ENCODE measurements around the gene NOX5. TPM values are rescaled to one million over a fixed set of nuclear protein-coding genes. Genes with fewer than 3 reads are reported as not detected.

NOX5 gene
- total and polyA plus RNA-seq, 4 donors = 0.18 to 0.23 (median 0.19) TPM; not detected in 1

DNA sequence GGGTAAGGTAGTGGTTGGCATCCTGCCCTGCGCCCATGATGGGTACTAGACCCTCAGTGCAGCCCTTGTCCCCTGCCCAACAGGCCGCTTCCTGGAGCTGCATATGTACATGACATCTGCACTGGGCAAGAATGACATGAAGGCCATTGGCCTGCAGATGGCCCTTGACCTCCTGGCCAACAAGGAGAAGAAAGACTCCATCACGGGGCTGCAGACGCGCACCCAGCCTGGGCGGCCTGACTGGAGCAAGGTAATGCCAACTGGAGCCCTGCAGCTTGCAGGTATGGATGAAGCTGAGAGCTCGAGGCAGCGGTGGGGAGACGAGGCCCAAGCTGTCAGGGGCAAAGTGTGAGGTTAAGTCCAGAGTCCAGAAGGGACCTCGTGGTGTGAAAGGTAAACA lies 40.8 kb downstream of the NOX5 start:
- 89 to 90% methylated on average over 10 of the region's 10 CpGs for WGBS, 2 donors
- ATAC-seq (ENCODE audit: low FRiP score) = no peak
- Histone ChIP-seq H3K9me3 (ENCODE audit: control insufficient read depth, low read length) (no peaks in the 10 kb centered on the region), H3K36me3 (ENCODE audit: control insufficient read depth in 1 of 2, insufficient read depth in 2 of 2, low read length in 1 of 2) (no peaks in the 10 kb centered on the region), H3K27ac (ENCODE audit: low read depth in 1 of 2, low read length in 2 of 2) (no peak overlapping the region), H3K27me3 (ENCODE audit: control insufficient read depth in 1 of 2, insufficient read depth in 2 of 2, low read length in 1 of 2) (no peaks in the 10 kb centered on the region), H3K4me1 (ENCODE audit: control insufficient read depth in 1 of 2, insufficient read depth in 2 of 2, low read length in 2 of 2) (no peaks in the 10 kb centered on the region), H3K4me3 (ENCODE audit: low read length in 2 of 2) (no peak overlapping the region)
- intact Hi-C loops (cut with DNase I) = loop anchor here (5.0 kb wide), 4 partner anchors 172 to 412 kb away; no protein-coding TSS in a partner anchor
- no peak for DNase-seq

DNA sequence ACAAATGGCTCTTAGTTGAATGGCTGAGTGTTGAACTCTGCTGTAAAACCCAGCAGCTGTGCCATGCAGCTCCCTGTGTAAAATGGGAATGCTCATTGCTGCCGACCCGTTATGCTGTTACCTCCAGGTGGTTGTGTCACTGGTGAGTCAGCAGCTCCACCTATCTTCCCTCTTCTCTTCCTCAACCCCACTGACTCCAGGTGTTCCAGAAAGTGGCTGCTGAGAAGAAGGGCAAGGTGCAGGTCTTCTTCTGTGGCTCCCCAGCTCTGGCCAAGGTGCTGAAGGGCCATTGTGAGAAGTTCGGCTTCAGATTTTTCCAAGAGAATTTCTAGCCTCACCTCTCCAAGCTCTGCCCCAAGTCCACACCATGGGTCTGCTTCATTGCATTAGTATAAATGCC lies 41.9 kb downstream of the NOX5 start:
- intact Hi-C loops (cut with DNase I) = loop anchor here (5.0 kb wide), 4 partner anchors 171 to 411 kb away; no protein-coding TSS in a partner anchor
- no peak for ATAC-seq (ENCODE audit: low FRiP score)

DNA sequence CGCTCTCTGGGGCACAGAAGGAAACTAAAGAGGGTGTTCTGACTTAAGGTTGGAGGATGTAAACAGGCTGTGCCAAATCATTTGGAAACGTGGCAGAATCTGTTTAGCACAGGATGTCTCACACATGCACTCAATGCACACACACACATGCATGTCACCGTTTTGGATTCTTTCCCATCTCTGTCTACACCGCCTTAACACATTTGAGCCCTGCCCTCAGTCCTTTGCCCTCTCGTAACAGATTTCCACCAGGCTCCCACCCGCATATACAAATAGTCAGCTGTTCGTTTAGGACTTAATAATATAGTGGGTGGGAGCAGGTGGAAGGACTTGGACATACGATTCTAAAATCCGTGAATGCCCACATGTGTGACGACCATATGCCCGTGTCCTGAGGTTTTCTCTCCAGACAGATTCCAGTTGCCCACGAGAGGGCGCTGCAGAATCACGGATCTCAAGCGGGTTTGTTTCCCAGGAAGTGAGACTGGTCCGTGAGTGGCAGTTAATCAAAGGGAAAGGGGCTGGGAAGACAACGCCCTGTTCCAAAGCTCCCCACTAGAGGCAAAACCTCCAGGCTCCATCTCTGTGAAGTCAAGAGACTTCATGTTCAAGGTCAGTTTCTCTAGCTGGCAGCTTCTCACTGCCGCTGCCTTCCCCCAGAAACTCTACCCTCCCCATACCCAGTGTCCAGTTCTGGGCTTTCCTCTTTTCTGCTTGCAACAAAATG lies 44.5 kb downstream of the NOX5 start:
- H3K27me3 ChIP-seq (ENCODE audit: control insufficient read depth in 1 of 2, insufficient read depth in 2 of 2, low read length in 1 of 2) = no peaks in the 10 kb centered on the region
- H3K4me1 ChIP-seq (ENCODE audit: control insufficient read depth in 1 of 2, insufficient read depth in 2 of 2, low read length in 2 of 2) = no peaks in the 10 kb centered on the region
- H3K27ac ChIP-seq (ENCODE audit: low read depth in 1 of 2, low read length in 2 of 2) = no peak overlapping the region
- no peak overlapping the region for H3K4me3 ChIP-seq (ENCODE audit: low read length in 2 of 2)
- ATAC-seq (ENCODE audit: low FRiP score) = peak; percentile 63
- H3K9me3 ChIP-seq (ENCODE audit: control insufficient read depth, low read length) = no peaks in the 10 kb centered on the region
- intact Hi-C loops (cut with DNase I) = loop anchor here (1.0 to 5.0 kb wide), 7 partner anchors 166 to 408 kb away; no protein-coding TSS in a partner anchor
- WGBS, 2 donors = 16 to 17% methylated on average over 18 of the region's 18 CpGs
- H3K36me3 ChIP-seq (ENCODE audit: control insufficient read depth in 1 of 2, insufficient read depth in 2 of 2, low read length in 1 of 2) = no peaks in the 10 kb centered on the region
- peak; percentile 90 to 96 for DNase-seq

More for the DNA sequence above, 41.9 kb downstream of the NOX5 start:
- no peaks in the 10 kb centered on the region for H3K27me3 ChIP-seq (ENCODE audit: control insufficient read depth in 1 of 2, insufficient read depth in 2 of 2, low read length in 1 of 2)
- H3K27ac ChIP-seq (ENCODE audit: low read depth in 1 of 2, low read length in 2 of 2) = no peak overlapping the region
- no peaks in the 10 kb centered on the region for H3K4me1 ChIP-seq (ENCODE audit: control insufficient read depth in 1 of 2, insufficient read depth in 2 of 2, low read length in 2 of 2)
- no peaks in the 10 kb centered on the region for H3K36me3 ChIP-seq (ENCODE audit: control insufficient read depth in 1 of 2, insufficient read depth in 2 of 2, low read length in 1 of 2)
- DNase-seq = no peak
- H3K9me3 ChIP-seq (ENCODE audit: control insufficient read depth, low read length) = no peaks in the 10 kb centered on the region
- WGBS, 2 donors = 38 to 52% methylated on average over 3 of the region's 3 CpGs
- H3K4me3 ChIP-seq (ENCODE audit: low read length in 2 of 2) = no peak overlapping the region

DNA sequence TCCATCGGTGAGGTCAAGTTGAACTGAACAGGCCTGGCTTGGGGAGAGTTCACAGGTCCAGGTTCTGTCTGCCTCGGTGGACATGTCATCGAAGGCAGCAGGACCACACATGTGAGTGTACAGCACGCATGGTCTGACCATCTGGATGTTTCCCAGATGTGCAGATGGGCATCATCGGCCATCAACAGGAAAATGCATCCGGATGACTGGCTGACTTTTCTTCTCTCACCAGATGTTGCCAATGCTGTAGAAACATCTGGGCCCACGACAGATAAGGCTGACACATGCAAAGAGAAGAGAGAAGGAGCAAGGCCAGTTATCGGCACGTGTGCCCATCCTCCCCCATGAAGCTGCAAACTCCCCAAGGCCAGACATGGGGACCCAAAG lies 45.1 kb downstream of the NOX5 start:
- intact Hi-C loops (cut with DNase I) = loop anchor here (1.0 to 5.0 kb wide), 7 partner anchors 165 to 408 kb away; no protein-coding TSS in a partner anchor
- no peaks in the 10 kb centered on the region for H3K9me3 ChIP-seq (ENCODE audit: control insufficient read depth, low read length)
- ATAC-seq (ENCODE audit: low FRiP score) (no peak), DNase-seq (no peak)
- H3K27me3 ChIP-seq (ENCODE audit: control insufficient read depth in 1 of 2, insufficient read depth in 2 of 2, low read length in 1 of 2) = no peaks in the 10 kb centered on the region
- 86 to 88% methylated on average over 9 of the region's 9 CpGs for WGBS, 2 donors
- no peaks in the 10 kb centered on the region for H3K36me3 ChIP-seq (ENCODE audit: control insufficient read depth in 1 of 2, insufficient read depth in 2 of 2, low read length in 1 of 2)
- no peaks in the 10 kb centered on the region for H3K4me1 ChIP-seq (ENCODE audit: control insufficient read depth in 1 of 2, insufficient read depth in 2 of 2, low read length in 2 of 2)
- H3K27ac ChIP-seq (ENCODE audit: low read depth in 1 of 2, low read length in 2 of 2) = no peak overlapping the region
- no peak overlapping the region for H3K4me3 ChIP-seq (ENCODE audit: low read length in 2 of 2)

DNA sequence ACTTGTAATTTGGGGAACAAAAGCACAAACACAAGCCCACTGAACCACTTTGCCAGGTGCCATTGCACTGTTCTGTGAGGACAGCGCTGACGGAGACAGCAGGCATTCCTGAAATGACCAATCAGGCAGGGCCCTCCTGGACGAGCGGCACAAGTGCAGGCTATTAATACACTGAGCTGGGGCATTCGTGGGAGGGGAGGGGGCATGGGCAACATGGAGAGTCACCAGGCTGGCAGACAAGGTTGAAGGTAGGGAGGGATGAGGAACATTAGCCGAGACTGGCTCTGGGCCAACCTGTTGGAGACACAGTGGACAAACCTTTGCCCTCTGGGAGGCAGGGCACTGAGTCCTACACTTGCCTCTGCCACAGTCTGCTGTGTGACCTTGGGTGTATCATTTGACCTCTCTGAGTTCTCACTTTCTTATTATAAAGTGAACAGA lies 45.6 kb downstream of the NOX5 start:
- WGBS, 2 donors = 79 to 80% methylated on average over 6 of the region's 6 CpGs
- Histone ChIP-seq H3K9me3 (ENCODE audit: control insufficient read depth, low read length) (no peaks in the 10 kb centered on the region), H3K4me1 (ENCODE audit: control insufficient read depth in 1 of 2, insufficient read depth in 2 of 2, low read length in 2 of 2) (no peaks in the 10 kb centered on the region), H3K27me3 (ENCODE audit: control insufficient read depth in 1 of 2, insufficient read depth in 2 of 2, low read length in 1 of 2) (no peaks in the 10 kb centered on the region), H3K4me3 (ENCODE audit: low read length in 2 of 2) (no peak overlapping the region), H3K36me3 (ENCODE audit: control insufficient read depth in 1 of 2, insufficient read depth in 2 of 2, low read length in 1 of 2) (no peaks in the 10 kb centered on the region), H3K27ac (ENCODE audit: low read depth in 1 of 2, low read length in 2 of 2) (no peak overlapping the region)
- ATAC-seq (ENCODE audit: low FRiP score) = no peak
- DNase-seq = no peak
- intact Hi-C loops (cut with DNase I) = no loop called here

DNA sequence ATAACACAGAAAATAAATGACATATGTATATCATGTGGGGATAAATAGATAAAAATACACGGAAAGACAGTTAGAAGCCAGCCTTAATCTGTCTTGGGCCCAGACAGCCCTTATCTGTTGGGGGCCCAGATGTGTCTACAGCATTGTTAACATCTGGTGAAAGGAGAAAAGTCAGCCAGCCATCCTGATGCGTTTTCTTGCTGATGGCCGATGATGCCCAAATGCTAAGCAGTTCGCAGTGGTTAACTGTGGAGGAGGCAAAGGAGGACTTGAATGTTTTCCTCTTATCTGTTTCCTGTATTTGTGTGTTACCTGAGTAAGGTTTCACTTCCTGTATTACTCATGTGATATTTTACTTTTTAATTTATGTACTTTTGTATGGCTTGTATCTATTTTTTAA lies 46.2 kb downstream of the NOX5 start:
- WGBS, 2 donors = 78 to 84% methylated on average over 4 of the region's 4 CpGs
- intact Hi-C loops (cut with DNase I) = no loop called here
- DNase-seq = no peak
- ATAC-seq (ENCODE audit: low FRiP score) = no peak
- Histone ChIP-seq H3K36me3 (ENCODE audit: control insufficient read depth in 1 of 2, insufficient read depth in 2 of 2, low read length in 1 of 2) (no peaks in the 10 kb centered on the region), H3K9me3 (ENCODE audit: control insufficient read depth, low read length) (no peaks in the 10 kb centered on the region), H3K27ac (ENCODE audit: low read depth in 1 of 2, low read length in 2 of 2) (no peak overlapping the region), H3K27me3 (ENCODE audit: control insufficient read depth in 1 of 2, insufficient read depth in 2 of 2, low read length in 1 of 2) (no peaks in the 10 kb centered on the region), H3K4me3 (ENCODE audit: low read length in 2 of 2) (no peak overlapping the region), H3K4me1 (ENCODE audit: control insufficient read depth in 1 of 2, insufficient read depth in 2 of 2, low read length in 2 of 2) (no peaks in the 10 kb centered on the region)

DNA sequence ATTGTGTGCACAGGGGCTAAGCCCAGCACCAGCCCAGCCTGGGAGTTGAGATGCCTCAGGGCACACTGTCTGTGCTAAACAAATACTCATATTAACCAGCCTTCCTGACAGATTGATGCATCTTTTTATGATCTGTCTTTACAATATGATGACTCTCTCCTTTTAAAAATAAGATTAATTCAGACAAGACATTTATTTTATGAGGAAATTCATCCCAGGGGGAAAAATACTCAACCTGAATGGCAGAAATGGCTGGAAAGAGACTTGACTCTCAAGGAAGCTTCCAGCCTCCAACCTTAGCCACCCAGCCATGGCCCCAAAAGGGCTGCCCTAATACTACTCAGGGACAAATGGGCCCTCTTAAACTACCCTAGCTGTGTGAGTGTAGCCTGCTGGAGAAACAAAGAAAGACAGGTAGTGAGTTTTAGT lies 46.9 kb downstream of the NOX5 start:
- no peaks in the 10 kb centered on the region for H3K4me1 ChIP-seq (ENCODE audit: control insufficient read depth in 1 of 2, insufficient read depth in 2 of 2, low read length in 2 of 2)
- H3K9me3 ChIP-seq (ENCODE audit: control insufficient read depth, low read length) = no peaks in the 10 kb centered on the region
- ATAC-seq (ENCODE audit: low FRiP score) (no peak), DNase-seq (no peak)
- intact Hi-C loops (cut with DNase I) = no loop called here
- H3K36me3 ChIP-seq (ENCODE audit: control insufficient read depth in 1 of 2, insufficient read depth in 2 of 2, low read length in 1 of 2) = no peaks in the 10 kb centered on the region
- no peaks in the 10 kb centered on the region for H3K27me3 ChIP-seq (ENCODE audit: control insufficient read depth in 1 of 2, insufficient read depth in 2 of 2, low read length in 1 of 2)
- H3K4me3 ChIP-seq (ENCODE audit: low read length in 2 of 2) = no peak overlapping the region
- H3K27ac ChIP-seq (ENCODE audit: low read depth in 1 of 2, low read length in 2 of 2) = no peak overlapping the region

DNA sequence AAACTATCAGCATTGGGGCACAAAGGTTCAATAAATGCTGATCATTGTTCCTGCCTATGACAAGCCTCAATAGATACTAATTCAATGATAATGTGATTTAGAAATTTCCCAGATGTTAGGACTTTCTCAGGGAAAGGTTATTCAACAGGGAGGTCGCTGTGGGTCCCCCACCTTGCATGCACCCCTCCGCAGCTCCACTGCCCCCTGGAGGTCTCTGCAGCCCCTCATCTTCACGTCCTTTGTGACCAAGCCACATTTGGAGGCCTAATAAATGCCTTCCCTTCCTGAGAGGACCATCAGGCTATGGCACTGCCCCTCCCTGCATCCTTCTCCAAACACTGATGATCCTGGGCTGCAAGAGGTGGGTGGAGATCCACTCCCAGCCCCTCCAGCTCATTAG lies 50.2 kb downstream of the NOX5 start:
- ATAC-seq (ENCODE audit: low FRiP score) (no peak), DNase-seq (no peak)
- Histone ChIP-seq H3K27ac (ENCODE audit: low read depth in 1 of 2, low read length in 2 of 2) (no peak overlapping the region), H3K9me3 (ENCODE audit: control insufficient read depth, low read length) (peaks cover 5% of the 10 kb centered on the region), H3K4me3 (ENCODE audit: low read length in 2 of 2) (no peak overlapping the region), H3K27me3 (ENCODE audit: control insufficient read depth in 1 of 2, insufficient read depth in 2 of 2, low read length in 1 of 2) (no peaks in the 10 kb centered on the region), H3K36me3 (ENCODE audit: control insufficient read depth in 1 of 2, insufficient read depth in 2 of 2, low read length in 1 of 2) (no peaks in the 10 kb centered on the region), H3K4me1 (ENCODE audit: control insufficient read depth in 1 of 2, insufficient read depth in 2 of 2, low read length in 2 of 2) (no peaks in the 10 kb centered on the region)
- 71 to 76% methylated on average over 3 of the region's 3 CpGs for WGBS, 2 donors
- intact Hi-C loops (cut with DNase I) = no loop called here

Data from aorta (tissue), 5 donors.